Activated CD4-positive, alpha-beta T cell treated with anti-CD3 and anti-CD28 coated beads, Interleukin-2, Interleukin-6, amounts not matched to agents 100 ng/mL and 50 ng/mL, durations not matched to agents 16 hours and 8 hours (primary cell): ENCODE results near the gene POLA2.

Experiments
- DNase-seq: peaks from one replicate; pipeline ENCODE4 v3.0.0-alpha.2; 2020

POLA2 gene

GRCh38 chr11:65341856-65342255 lies 80.1 kb downstream of the POLA2 start:
- DNase-seq = no peak
